ENCODE measurements around the gene OR2L13.

GRCh38 chr1:248144513-248145198 is 49.7 kb downstream of the OR2L13 start, which contains the start of gene OR2M5:
- TF ChIP-seq CTCF (IDR thresholded peaks at IDR 0.05; ENCODE audit: low read depth, low read length) (no peak), EZH2phosphoT487 (IDR thresholded peaks at IDR 0.05; ENCODE audit: low read depth) (no peak)
